Epidermal melanocyte (primary cell): Measurements from ENCODE around the gene PRAMEF20.

Experiments
- DNase-seq: peaks from one replicate; pipeline ENCODE4 v3.0.0; 2011; ENCODE audit warnings: low spot score; ENCODE audit not compliant: insufficient read length

PRAMEF20 gene

GRCh38 chr1:13461977-13462376 is 51.7 kb downstream of the PRAMEF20 start:
- DNase-seq, result no peak

GRCh38 chr1:13462682-13463081 is 52.4 kb downstream of the PRAMEF20 start:
- DNase-seq, result no peak

GRCh38 chr1:13465515-13465914 is 55.3 kb downstream of the PRAMEF20 start:
- DNase-seq, result no peak

- DNase-seq, result no peak
Observed at GRCh38 chr1:13469343-13469742, 59.1 kb downstream of the PRAMEF20 start.
